ENCODE measurements around the gene SCRN1.

DNA sequence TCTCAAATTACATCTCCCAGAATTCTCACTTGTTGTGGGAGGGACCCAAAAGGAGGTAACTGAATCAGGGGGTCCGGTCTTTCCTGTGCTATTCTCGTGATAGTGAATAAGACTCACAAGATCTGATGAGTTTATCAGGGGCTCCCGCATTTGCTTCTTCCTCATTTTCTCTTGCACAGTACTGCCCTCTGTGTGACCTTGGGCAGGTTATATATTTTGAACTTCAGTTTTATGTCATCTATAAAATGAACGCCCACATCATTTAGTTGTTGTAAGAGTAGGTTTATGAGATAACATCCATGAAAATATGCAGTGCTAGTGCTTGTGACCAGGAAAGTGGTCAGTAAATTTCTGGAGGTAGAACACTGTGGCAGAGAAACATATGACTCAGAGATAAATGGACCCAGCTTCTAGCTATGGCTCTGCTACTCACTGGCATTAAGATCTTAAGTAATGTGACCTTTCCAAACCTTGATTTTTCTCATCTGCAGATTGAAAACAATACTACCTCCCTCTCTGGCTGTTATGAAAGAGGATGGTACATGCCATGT is 44.3 kb downstream of the SCRN1 start:
- TF ChIP-seq CEBPB (IDR thresholded peaks at IDR 0.05) = no peak
- TF ChIP-seq TAF1 (IDR thresholded peaks at IDR 0.05; ENCODE audit: low read depth) = no peak
- TF ChIP-seq ZBTB7A (IDR thresholded peaks at IDR 0.05; ENCODE audit: low read depth) = no peak
- TF ChIP-seq, protein P1, sequence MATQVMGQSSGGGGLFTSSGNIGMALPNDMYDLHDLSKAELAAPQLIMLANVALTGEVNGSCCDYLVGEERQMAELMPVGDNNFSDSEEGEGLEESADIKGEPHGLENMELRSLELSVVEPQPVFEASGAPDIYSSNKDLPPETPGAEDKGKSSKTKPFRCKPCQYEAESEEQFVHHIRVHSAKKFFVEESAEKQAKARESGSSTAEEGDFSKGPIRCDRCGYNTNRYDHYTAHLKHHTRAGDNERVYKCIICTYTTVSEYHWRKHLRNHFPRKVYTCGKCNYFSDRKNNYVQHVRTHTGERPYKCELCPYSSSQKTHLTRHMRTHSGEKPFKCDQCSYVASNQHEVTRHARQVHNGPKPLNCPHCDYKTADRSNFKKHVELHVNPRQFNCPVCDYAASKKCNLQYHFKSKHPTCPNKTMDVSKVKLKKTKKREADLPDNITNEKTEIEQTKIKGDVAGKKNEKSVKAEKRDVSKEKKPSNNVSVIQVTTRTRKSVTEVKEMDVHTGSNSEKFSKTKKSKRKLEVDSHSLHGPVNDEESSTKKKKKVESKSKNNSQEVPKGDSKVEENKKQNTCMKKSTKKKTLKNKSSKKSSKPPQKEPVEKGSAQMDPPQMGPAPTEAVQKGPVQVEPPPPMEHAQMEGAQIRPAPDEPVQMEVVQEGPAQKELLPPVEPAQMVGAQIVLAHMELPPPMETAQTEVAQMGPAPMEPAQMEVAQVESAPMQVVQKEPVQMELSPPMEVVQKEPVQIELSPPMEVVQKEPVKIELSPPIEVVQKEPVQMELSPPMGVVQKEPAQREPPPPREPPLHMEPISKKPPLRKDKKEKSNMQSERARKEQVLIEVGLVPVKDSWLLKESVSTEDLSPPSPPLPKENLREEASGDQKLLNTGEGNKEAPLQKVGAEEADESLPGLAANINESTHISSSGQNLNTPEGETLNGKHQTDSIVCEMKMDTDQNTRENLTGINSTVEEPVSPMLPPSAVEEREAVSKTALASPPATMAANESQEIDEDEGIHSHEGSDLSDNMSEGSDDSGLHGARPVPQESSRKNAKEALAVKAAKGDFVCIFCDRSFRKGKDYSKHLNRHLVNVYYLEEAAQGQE (IDR thresholded peaks at IDR 0.05; ENCODE audit: low read depth) = no peak
- TF ChIP-seq EGR1 (IDR thresholded peaks at IDR 0.05) = no peak
- no peak for TF ChIP-seq CREB1 (IDR thresholded peaks at IDR 0.05; ENCODE audit: low read depth)
- no peak for TF ChIP-seq YY1 (IDR thresholded peaks at IDR 0.05; ENCODE audit: low read depth)
- no peak for TF ChIP-seq EP300 (IDR thresholded peaks at IDR 0.05; ENCODE audit: borderline replicate concordance)
- TF ChIP-seq NFIC (IDR thresholded peaks at IDR 0.05) = no peak
- no peak for TF ChIP-seq RAD21 (IDR thresholded peaks at IDR 0.05; ENCODE audit: low read depth)
- TF ChIP-seq TCF12 (IDR thresholded peaks at IDR 0.05; ENCODE audit: low read depth) = no peak
- TF ChIP-seq, protein P2, sequence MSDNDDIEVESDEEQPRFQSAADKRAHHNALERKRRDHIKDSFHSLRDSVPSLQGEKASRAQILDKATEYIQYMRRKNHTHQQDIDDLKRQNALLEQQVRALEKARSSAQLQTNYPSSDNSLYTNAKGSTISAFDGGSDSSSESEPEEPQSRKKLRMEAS (IDR thresholded peaks at IDR 0.05) = no peak
- no peak for TF ChIP-seq TEAD4 (IDR thresholded peaks at IDR 0.05)
- TF ChIP-seq, protein P3, sequence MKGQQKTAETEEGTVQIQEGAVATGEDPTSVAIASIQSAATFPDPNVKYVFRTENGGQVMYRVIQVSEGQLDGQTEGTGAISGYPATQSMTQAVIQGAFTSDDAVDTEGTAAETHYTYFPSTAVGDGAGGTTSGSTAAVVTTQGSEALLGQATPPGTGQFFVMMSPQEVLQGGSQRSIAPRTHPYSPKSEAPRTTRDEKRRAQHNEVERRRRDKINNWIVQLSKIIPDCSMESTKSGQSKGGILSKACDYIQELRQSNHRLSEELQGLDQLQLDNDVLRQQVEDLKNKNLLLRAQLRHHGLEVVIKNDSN (IDR thresholded peaks at IDR 0.05) = no peak

All from Ishikawa (cell line).